ENCODE data around the gene KTN1.

The KTN1 gene

GRCh38 chr14:55731881-55732498 is 152.0 kb downstream of the KTN1 start:
- Histone ChIP-seq H3K9ac (ENCODE audit: low read length) (no peak overlapping the region), H3K9me3 (ENCODE audit: insufficient read depth, low read length) (no peaks in the 10 kb centered on the region), H2AFZ (ENCODE audit: low read depth, low read length, severe bottlenecking) (no peak overlapping the region), H3K36me3 (ENCODE audit: low read length) (no peaks in the 10 kb centered on the region), H4K20me1 (ENCODE audit: low read depth, low read length) (no peaks in the 10 kb centered on the region), H3K27me3 (ENCODE audit: low read length) (no peaks in the 10 kb centered on the region), H3F3A (ENCODE audit: insufficient read depth) (no peaks in the 10 kb centered on the region), H3K79me2 (ENCODE audit: insufficient read depth, low read length) (no peaks in the 10 kb centered on the region), H3K4me3 (ENCODE audit: insufficient read depth, low read length, poor library complexity, severe bottlenecking) (no peak overlapping the region), H3K27ac (ENCODE audit: low read depth, low read length) (no peak overlapping the region), H3K9me2 (replicated peaks; ENCODE audit: insufficient read depth, low read length) (no peaks in the 10 kb centered on the region), H3K4me2 (ENCODE audit: low read depth, low read length, poor library complexity, severe bottlenecking) (no peak overlapping the region)
- TF ChIP-seq CTCF (IDR thresholded peaks at IDR 0.05; ENCODE audit: insufficient read depth, low read length, poor library complexity, severe bottlenecking) (peak; percentile 63), EZH2phosphoT487 (conservative IDR thresholded peaks at IDR 0.05; ENCODE audit: low read length) (no peak)

GRCh38 chr14:55733599-55733998 is 153.6 kb downstream of the KTN1 start:
- no peak overlapping the region for H2AFZ ChIP-seq (ENCODE audit: low read depth, low read length, severe bottlenecking)
- no peaks in the 10 kb centered on the region for H3K79me2 ChIP-seq (ENCODE audit: insufficient read depth, low read length)
- no peak overlapping the region for H3K9ac ChIP-seq (ENCODE audit: low read length)
- no peak overlapping the region for H3K4me2 ChIP-seq (ENCODE audit: low read depth, low read length, poor library complexity, severe bottlenecking)
- H3K27me3 ChIP-seq (ENCODE audit: low read length): no peaks in the 10 kb centered on the region
- H3K4me3 ChIP-seq (ENCODE audit: insufficient read depth, low read length, poor library complexity, severe bottlenecking): no peak overlapping the region
- no peaks in the 10 kb centered on the region for H4K20me1 ChIP-seq (ENCODE audit: low read depth, low read length)
- TF ChIP-seq CTCF (IDR thresholded peaks at IDR 0.05; ENCODE audit: insufficient read depth, low read length, poor library complexity, severe bottlenecking): no peak
- TF ChIP-seq EZH2phosphoT487 (conservative IDR thresholded peaks at IDR 0.05; ENCODE audit: low read length): no peak
- no peaks in the 10 kb centered on the region for H3K9me3 ChIP-seq (ENCODE audit: insufficient read depth, low read length)
- H3K36me3 ChIP-seq (ENCODE audit: low read length): no peaks in the 10 kb centered on the region
- no peaks in the 10 kb centered on the region for H3F3A ChIP-seq (ENCODE audit: insufficient read depth)
- H3K27ac ChIP-seq (ENCODE audit: low read depth, low read length): no peak overlapping the region
- no peaks in the 10 kb centered on the region for H3K9me2 ChIP-seq (replicated peaks; ENCODE audit: insufficient read depth, low read length)
